Kidney epithelial cell (primary cell): Measurements from ENCODE around the gene NGF. TPM values are rescaled to one million over a fixed set of nuclear protein-coding genes. Genes with fewer than 3 reads are reported as not detected.
"Not testable (repeated sequence)": the region's sequence is repeated elsewhere in the genome, so short reads cannot be mapped to it uniquely, and the experiment has no call there.

ENCODE experiments used
- DNase-seq: peaks from one replicate; pipeline ENCODE4 v3.0.0-alpha.2; 2010; ENCODE audit warnings: low read depth
- H3K27me3 ChIP-seq: 2 replicates; pipeline ENCODE4 v1.6.0; 2011; ENCODE audit warnings: low read length; ENCODE audit not compliant: control insufficient read depth, insufficient read depth
- H3K36me3 ChIP-seq: 2 replicates; pipeline ENCODE4 v1.5.1; 2011; ENCODE audit warnings: low read length; ENCODE audit not compliant: control insufficient read depth, insufficient read depth
- H3K4me3 ChIP-seq: 2 replicates; pipeline ENCODE4 v1.5.1; 2011; ENCODE audit warnings: low read depth, mild to moderate bottlenecking, control low read depth, low read length
- total RNA-seq: library from RNA; depleted of rRNA; stranded (reverse); fragments of >200 nt; gene quantifications from 2 replicates; pipeline ENCODE4 v1.2.3, GENCODE V29; 2015
- TF ChIP-seq, protein P1 (sequence below): IDR thresholded peaks from 2 replicates; pipeline ENCODE4 v1.5.1; 2011; ENCODE audit warnings: mild to moderate bottlenecking, moderate library complexity, low read length, control low read depth, inconsistent platforms; ENCODE audit not compliant: insufficient read depth, poor library complexity, severe bottlenecking

Gene NGF
- total RNA-seq, 1 donor from 2014 or later, result 2.9 TPM

DNA sequence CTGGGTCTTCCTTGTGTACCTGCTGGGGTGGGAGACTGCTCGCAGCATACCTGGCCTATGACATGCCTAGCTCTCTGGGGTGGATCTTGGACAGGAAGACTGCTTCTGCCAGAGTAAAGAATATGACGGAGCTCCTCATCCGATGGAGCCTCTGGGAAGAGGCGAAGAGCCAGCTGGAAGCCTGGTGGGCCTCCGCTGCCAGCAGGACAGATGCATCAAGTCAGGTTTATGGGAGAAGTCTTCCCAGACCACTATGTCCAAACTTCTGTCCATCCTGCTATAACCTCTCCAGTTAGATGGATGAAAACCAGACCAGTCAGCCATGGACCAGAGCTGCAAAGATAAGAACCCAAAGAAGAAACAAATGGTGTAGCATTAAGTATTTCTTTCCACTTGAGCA, 27.7 kb upstream of the NGF start:
- no peak for DNase-seq
- Histone ChIP-seq H3K4me3 (no peak overlapping the region), H3K36me3 (no peaks in the 10 kb centered on the region), H3K27me3 (no peaks in the 10 kb centered on the region)
- TF ChIP-seq, protein P1, sequence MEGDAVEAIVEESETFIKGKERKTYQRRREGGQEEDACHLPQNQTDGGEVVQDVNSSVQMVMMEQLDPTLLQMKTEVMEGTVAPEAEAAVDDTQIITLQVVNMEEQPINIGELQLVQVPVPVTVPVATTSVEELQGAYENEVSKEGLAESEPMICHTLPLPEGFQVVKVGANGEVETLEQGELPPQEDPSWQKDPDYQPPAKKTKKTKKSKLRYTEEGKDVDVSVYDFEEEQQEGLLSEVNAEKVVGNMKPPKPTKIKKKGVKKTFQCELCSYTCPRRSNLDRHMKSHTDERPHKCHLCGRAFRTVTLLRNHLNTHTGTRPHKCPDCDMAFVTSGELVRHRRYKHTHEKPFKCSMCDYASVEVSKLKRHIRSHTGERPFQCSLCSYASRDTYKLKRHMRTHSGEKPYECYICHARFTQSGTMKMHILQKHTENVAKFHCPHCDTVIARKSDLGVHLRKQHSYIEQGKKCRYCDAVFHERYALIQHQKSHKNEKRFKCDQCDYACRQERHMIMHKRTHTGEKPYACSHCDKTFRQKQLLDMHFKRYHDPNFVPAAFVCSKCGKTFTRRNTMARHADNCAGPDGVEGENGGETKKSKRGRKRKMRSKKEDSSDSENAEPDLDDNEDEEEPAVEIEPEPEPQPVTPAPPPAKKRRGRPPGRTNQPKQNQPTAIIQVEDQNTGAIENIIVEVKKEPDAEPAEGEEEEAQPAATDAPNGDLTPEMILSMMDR, result no peak

DNA sequence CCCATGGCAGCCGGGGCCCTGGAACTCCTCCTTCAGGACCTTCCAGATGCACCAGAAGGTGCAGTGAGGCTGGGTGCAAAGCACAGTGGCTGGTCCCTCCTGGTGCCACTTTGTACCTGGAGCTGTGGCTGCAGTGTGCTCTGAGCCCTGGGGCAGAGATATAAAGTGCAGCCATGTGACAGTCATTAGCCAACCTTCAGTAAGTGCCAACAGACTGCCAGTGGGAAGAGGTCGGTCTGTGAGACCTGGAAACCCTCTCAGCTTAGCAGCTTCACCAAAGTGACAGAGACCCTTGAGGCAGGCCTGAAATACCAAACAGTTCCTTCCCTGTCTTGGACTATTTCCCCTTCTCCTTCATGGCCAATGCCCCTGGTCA, 26.7 kb upstream of the NGF start:
- no peak overlapping the region for H3K4me3 ChIP-seq
- no peaks in the 10 kb centered on the region for H3K27me3 ChIP-seq
- no peaks in the 10 kb centered on the region for H3K36me3 ChIP-seq
- TF ChIP-seq, protein P1, result no peak
- no peak for DNase-seq

DNA sequence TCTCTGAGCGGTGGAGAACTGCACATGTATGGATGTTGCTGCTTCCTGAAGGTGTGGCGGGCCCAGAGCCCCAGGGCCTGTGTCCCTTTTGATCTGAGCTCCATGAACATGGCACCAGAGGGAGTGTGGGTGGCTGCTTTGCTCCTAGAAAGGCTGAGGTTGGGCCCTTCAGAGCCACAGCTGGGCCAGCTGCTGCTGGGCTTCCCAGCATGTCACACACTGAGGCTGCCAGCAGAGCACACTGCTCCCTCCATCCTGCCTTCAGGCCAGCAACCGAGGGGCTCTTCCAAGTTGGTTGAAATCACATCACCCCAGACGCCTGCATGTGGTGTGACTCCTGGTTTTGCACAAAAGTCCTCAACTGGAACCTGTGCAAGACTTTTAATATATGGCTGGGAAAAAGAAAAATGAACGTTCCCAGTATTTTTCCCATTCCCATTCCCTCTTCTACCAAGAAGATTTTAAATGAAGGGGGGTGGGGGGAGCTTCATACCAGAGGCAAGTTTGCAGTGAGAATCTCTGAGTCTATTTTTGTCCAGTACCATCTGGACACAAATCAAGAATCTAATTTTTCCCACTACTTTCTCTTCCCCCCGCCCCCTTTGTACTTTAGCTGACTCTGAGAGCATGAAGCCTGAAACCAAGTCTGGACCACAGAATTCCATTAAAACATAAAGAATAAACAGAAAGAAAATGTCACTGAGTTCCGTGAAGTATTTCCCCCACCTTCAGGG, 26.2 kb upstream of the NGF start:
- TF ChIP-seq, protein P1, result no peak
- no peak overlapping the region for H3K4me3 ChIP-seq
- H3K27me3 ChIP-seq, result no peaks in the 10 kb centered on the region
- H3K36me3 ChIP-seq, result no peaks in the 10 kb centered on the region
- no peak for DNase-seq

DNA sequence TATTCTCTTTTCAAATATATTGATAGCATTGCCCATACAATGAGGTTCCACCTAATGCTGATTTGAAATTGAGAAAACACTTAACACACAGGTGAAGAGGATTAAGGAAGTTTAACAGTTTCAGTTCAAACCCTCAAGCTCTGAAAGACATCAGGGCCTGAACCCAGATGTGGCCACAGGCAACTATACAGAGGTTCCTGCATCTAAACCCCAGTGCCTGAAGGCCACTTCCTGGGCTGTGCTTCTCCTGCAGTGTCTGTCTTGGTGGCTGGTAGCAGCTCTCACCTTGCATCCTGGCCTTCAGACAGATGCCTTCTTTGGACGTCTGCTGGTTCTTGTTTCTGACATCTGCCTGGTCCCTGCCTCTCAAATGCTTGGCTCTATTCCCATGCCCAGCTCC, 25.1 kb upstream of the NGF start:
- Histone ChIP-seq H3K4me3 (no peak overlapping the region), H3K27me3 (no peaks in the 10 kb centered on the region), H3K36me3 (no peaks in the 10 kb centered on the region)
- no peak for DNase-seq
- TF ChIP-seq, protein P1, result no peak

DNA sequence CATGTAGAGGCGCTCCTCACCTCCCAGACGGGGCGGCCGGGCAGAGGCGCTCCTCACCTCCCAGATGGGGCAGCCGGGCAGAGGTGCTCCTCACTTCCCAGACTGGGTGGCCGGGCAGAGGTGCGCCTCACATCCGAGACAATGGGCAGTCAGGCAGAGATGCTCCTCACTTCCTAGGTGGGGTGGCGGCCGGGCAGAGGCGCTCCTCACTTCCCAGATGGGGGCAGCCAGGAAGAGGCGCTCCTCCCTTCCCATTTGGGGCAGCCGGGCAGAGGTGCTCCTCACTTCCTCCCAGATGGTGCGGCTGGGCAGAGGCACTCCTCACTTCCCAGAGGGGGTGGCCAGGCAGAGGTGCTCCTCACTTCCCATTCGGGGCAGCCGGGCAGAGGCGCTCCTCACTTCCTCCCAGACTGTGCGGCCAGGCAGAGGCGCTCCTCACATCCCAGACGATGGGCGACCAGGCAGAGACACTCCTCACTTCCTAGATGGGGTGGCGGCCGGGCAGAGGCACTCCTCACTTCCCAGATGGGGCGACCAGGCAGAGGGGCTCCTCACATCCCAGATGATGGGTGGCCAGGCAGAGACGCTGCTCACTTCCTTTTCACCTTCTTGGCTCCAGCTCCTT, 22.6 kb upstream of the NGF start:
- not testable (repeated sequence) for H3K4me3 ChIP-seq, H3K27me3 ChIP-seq, H3K36me3 ChIP-seq, DNase-seq

DNA sequence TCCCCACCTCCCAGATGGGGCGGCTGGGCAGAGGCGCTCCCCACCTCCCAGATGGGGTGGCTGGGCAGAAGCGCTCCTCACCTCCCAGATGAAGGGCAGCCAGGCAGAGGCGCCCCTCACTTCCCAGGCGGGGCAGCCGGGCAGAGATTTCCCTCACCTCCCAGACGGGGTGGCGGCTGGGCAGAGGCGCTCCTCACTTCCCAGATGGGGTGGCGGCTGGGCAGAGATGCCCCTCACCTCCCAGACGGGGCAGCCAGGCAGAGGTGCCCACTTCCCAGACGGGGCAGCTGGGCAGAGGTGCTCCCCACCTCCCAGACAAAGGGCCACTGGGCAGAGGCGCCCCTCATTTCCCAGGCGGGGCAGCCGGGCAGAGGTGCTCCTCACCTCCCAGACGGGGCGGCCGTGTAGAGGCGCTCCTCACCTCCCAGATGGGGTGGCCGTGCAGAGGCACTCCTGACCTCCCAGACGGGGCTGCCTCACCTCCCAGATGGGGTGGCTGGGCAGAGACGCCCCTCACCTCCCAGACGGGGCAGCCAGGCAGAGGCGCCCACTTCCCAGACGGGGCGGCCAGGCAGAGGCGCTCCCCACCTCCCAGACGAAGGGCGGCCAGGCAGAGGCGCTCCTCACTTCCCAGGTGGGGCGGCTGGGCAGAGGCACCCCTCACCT, 21.9 kb upstream of the NGF start:
- H3K36me3 ChIP-seq, H3K4me3 ChIP-seq, H3K27me3 ChIP-seq, DNase-seq: not testable (repeated sequence)
